GM12878 (cell line): Measurements from ENCODE around the gene OR8G5. TPM values are rescaled to one million over a fixed set of nuclear protein-coding genes. Genes with fewer than 3 reads are reported as not detected.

Experiments
- ATAC-seq: fragments of 200-7000 bp; cut with Tn5 transposase; 3 replicates; pipeline ENCODE4 v1.9.1; 2020; ENCODE audit warnings: mild to moderate bottlenecking, moderate library complexity
- BruUV-seq: library from RNA; stranded (reverse); fragments of 400-500 nt; replicated peaks from 2 replicates; lab custom pipeline; 2021; lab: Mats Ljungman, UMichigan
- CTCF ChIA-PET: fragments of 300-600 bp; sonication (Branson Sonifier 250); formaldehyde crosslinking; extraction: SDS; loops from one replicate; lab custom pipeline; 2021; ENCODE audit warnings: inconsistent platforms; lab: Yijun Ruan, JAX
- POLR2A ChIA-PET: fragments of 350-600 bp; formaldehyde crosslinking; extraction: SDS; loops from one replicate; lab custom pipeline; 2021; ENCODE audit warnings: inconsistent platforms; lab: Charles Lee
- RAD21 ChIA-PET: fragments of 300-600 bp; sonication (Branson Sonifier 250); formaldehyde crosslinking; loops from one replicate; lab custom pipeline; 2023; ENCODE audit warnings: antibody characterized with exemption; ENCODE audit not compliant: unreplicated experiment; lab: Charles Lee
- SMC1A ChIA-PET: fragments of 300-600 bp; sonication (Branson Sonifier 250); formaldehyde crosslinking; loops from one replicate; lab custom pipeline; 2023; ENCODE audit not compliant: unreplicated experiment, uncharacterized antibody; lab: Charles Lee
- DNase-seq: peaks from one replicate; pipeline ENCODE4 v3.0.0-alpha.2; 2011; ENCODE audit warnings: low read depth, low spot score
- FAIRE-seq: peaks from 3 replicates; lab custom pipeline; 2011; peaks lifted over from hg19 to GRCh38; lab: Jason Lieb, UNC
- H2AFZ ChIP-seq: 2 replicates; pipeline ENCODE4 v1.6.0; 2011; ENCODE audit warnings: low read depth, low read length, control low read depth; ENCODE audit not compliant: control insufficient read depth
- H3K27ac ChIP-seq: 2 replicates; pipeline ENCODE4 v1.5.1; 2011; ENCODE audit warnings: control low read depth; ENCODE audit not compliant: control insufficient read depth, insufficient read depth
- H3K27me3 ChIP-seq, 2 experiments: replicated peaks in 1 of 2; 2 replicates each; pipeline versions ENCODE4 v1.6.0 to v1.6.1; 2011; ENCODE audit warnings: low read length in 1 of 2; ENCODE audit not compliant: control insufficient read depth in 2 of 2, insufficient read depth in 2 of 2
- H3K36me3 ChIP-seq, 2 experiments: 2 replicates each; pipeline ENCODE4 v1.5.1; 2011; ENCODE audit warnings: low read length in 1 of 2; ENCODE audit not compliant: control insufficient read depth in 2 of 2, insufficient read depth in 2 of 2
- H3K4me1 ChIP-seq: 2 replicates; pipeline ENCODE4 v1.6.1; 2011; ENCODE audit warnings: mild to moderate bottlenecking, low read length, moderate library complexity, mixed read lengths; ENCODE audit not compliant: control insufficient read depth, insufficient read depth
- H3K4me2 ChIP-seq: 2 replicates; pipeline ENCODE4 v1.6.0; 2011; ENCODE audit warnings: control low read depth; ENCODE audit not compliant: control insufficient read depth, insufficient read depth
- H3K4me3 ChIP-seq: fragments of 200-600 bp; sonication (generic); 2 replicates; pipeline ENCODE4 v1.5.1; 2016
- H3K79me2 ChIP-seq: 2 replicates; pipeline ENCODE4 v1.6.0; 2011; ENCODE audit warnings: low read length; ENCODE audit not compliant: control insufficient read depth, insufficient read depth
- H3K9ac ChIP-seq: 2 replicates; pipeline ENCODE4 v1.8.0; 2011; ENCODE audit warnings: low read length, control low read depth, mixed read lengths; ENCODE audit not compliant: control insufficient read depth, insufficient read depth
- H3K9me3 ChIP-seq: replicated peaks from 3 replicates; pipeline ENCODE4 v1.5.1; 2011; ENCODE audit warnings: mild to moderate bottlenecking, low read length; ENCODE audit not compliant: control insufficient read depth, insufficient read depth
- H4K20me1 ChIP-seq: 2 replicates; pipeline ENCODE4 v1.6.0; 2011; ENCODE audit not compliant: control insufficient read depth, insufficient read depth
- BCLAF1 ChIP-seq: fragments of 450-650 bp; IDR thresholded peaks from 2 replicates; pipeline ENCODE4 v1.6.1; 2017; ENCODE audit warnings: antibody characterized with exemption, mild to moderate bottlenecking, moderate library complexity
- E2F4 ChIP-seq: IDR thresholded peaks from 2 replicates; pipeline ENCODE4 v1.6.1; 2012; ENCODE audit warnings: low read depth, low read length, improper control_type of control experiment
- EGR1 ChIP-seq, 2 experiments: IDR thresholded peaks; 1 replicate in 1 of 2; 2 replicates in 1 of 2; pipeline ENCODE4 v1.6.1; 2011 to 2012; ENCODE audit warnings: low read depth in 2 of 2, low read length in 2 of 2, borderline replicate concordance in 1 of 2, mild to moderate bottlenecking in 1 of 2, moderate library complexity in 1 of 2
- FOXK2 ChIP-seq: fragments of 450-650 bp; IDR thresholded peaks from 2 replicates; pipeline ENCODE4 v1.6.1; 2017; ENCODE audit warnings: mild to moderate bottlenecking, moderate library complexity
- PAX8 ChIP-seq: fragments of 450-650 bp; IDR thresholded peaks from 2 replicates; pipeline ENCODE4 v1.6.1; 2017; ENCODE audit warnings: mild to moderate bottlenecking, moderate library complexity
- PML ChIP-seq: IDR thresholded peaks from 2 replicates; pipeline ENCODE4 v1.6.1; 2012; ENCODE audit warnings: low read length, inconsistent platforms
- RB1 ChIP-seq: fragments of 450-650 bp; formaldehyde crosslinking; IDR thresholded peaks from 2 replicates; pipeline ENCODE4 v1.6.1; 2017; ENCODE audit warnings: mild to moderate bottlenecking, borderline replicate concordance
- ZNF207 ChIP-seq: fragments of 450-650 bp; IDR thresholded peaks from 2 replicates; pipeline ENCODE4 v1.6.1; 2014; ENCODE audit warnings: antibody characterized with exemption, mild to moderate bottlenecking, borderline replicate concordance
- WGBS: methylation state at CpG from one replicate; pipeline ENCODE4 v1.1.6; 2016; ENCODE audit warnings: low lambda C conversion rate; ENCODE audit not compliant: insufficient replicate concordance, insufficient coverage; ENCODE audit errors: missing lambda C conversion rate; 5-methylcytosine and 5-hydroxymethylcytosine counted together
- in situ Hi-C: fragments of 300-500 bp; cut with MboI; formaldehyde crosslinking; loops from 9 replicates; pipeline ENCODE4 v1.14.3; 2018; ENCODE audit warnings: mixed read lengths
- intact Hi-C: fragments of 100-400 bp; cut with micrococcal nuclease; formaldehyde crosslinking; loops from one replicate; pipeline ENCODE4 v1.14.2; 2022; ENCODE audit not compliant: unreplicated experiment
- polyA plus RNA-seq, 11 experiments: library from polyadenylated mRNA; depleted of rRNA in 4 of 11; unstranded in 6 of 11; stranded (reverse) in 5 of 11; fragments of >200 nt; fragmentation: Nextera tagmentation in 4 of 11; fragmentation: Illumina TruSeq in 1 of 11; extraction: Ambion mirVana in 4 of 11; extraction: Trizol in 1 of 11; gene quantifications; 1 replicate in 1 of 11; 2 replicates in 10 of 11; pipeline versions ENCODE4 v1.2.1 to v1.2.3, GENCODE V29; 2011 to 2016; ENCODE audit warnings: inconsistent platforms in 2 of 11, missing spikeins in 2 of 11, low read depth in 1 of 11
- total RNA-seq, 4 experiments: library from RNA; depleted of rRNA in 3 of 4; stranded (reverse); fragments of >200 nt in 3 of 4; fragmentation: Illumina TruSeq in 1 of 4; extraction: Trizol in 1 of 4; gene quantifications; 2 replicates each; pipeline versions ENCODE4 v1.2.1 to v1.2.3, GENCODE V29; 2013 to 2021
- TF ChIP-seq, protein P1 (sequence below): fragments of 450-650 bp; IDR thresholded peaks from 2 replicates; pipeline ENCODE4 v1.6.1; 2014; ENCODE audit warnings: mild to moderate bottlenecking
- TF ChIP-seq, protein P2 (sequence below): IDR thresholded peaks from 2 replicates; pipeline ENCODE4 v1.6.1; 2011; ENCODE audit warnings: mild to moderate bottlenecking, low read depth, low read length, moderate library complexity; ENCODE audit not compliant: insufficient replicate concordance
- TF ChIP-seq, protein P3 (sequence below), 3 experiments: IDR thresholded peaks in 2 of 3; conservative IDR thresholded peaks in 1 of 3; 2 replicates each; pipeline ENCODE4 v1.5.1; 2011; ENCODE audit warnings: low read depth in 3 of 3, low read length in 3 of 3, mild to moderate bottlenecking in 3 of 3, control low read depth in 2 of 3, moderate library complexity in 2 of 3, inconsistent platforms in 1 of 3, mixed read lengths in 1 of 3; ENCODE audit not compliant: control insufficient read depth in 2 of 3, insufficient read depth in 1 of 3; ENCODE audit errors: extremely low read depth in 1 of 3
- TF ChIP-seq, protein P4 (sequence below): fragments of 450-650 bp; IDR thresholded peaks from 2 replicates; pipeline ENCODE4 v1.6.1; 2018; ENCODE audit warnings: mild to moderate bottlenecking, low read depth, moderate library complexity; ENCODE audit not compliant: partially characterized antibody

OR8G5 gene
- total and polyA plus RNA-seq, 10 of the 15 experiments (the other 5 are each of a cell fraction or from before 2014, with no cell fraction given) = not detected

DNA sequence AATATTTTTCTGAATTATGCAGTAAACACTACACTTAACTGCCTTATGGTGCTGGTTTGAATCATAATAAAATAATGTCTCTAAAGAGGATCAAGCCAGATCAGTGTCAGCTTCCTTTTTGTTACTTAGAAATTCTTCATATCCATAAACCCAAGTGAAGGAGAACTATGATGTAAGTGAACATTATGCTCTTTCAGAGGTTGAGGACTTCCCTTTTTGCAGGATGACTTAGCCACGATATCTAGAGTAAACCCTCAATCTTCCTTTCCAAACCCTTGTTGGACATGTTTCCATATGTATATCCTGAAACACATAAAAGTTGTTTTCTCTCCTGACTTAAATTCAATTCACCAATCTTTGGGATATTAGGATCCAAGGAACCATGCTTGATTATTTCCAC lies 38.5 kb downstream of the OR8G5 start:
- POLR2A ChIA-PET = no interaction called here
- 7% methylated on average over 1 of the region's 1 CpG for WGBS
- Histone ChIP-seq H3K4me3 (no peak overlapping the region), H3K4me1 (no peaks in the 10 kb centered on the region), H3K27me3 (no peaks in the 10 kb centered on the region), H4K20me1 (no peaks in the 10 kb centered on the region), H3K79me2 (no peaks in the 10 kb centered on the region), H3K9me3 (no peaks in the 10 kb centered on the region), H3K9ac (no peak overlapping the region), H3K27ac (no peak overlapping the region), H3K36me3 (no peaks in the 10 kb centered on the region), H3K4me2 (no peak overlapping the region), H2AFZ (no peak overlapping the region)
- CTCF ChIA-PET = no interaction called here
- in situ Hi-C loops (no loop called here), intact Hi-C loops (no loop called here)
- TF ChIP-seq, protein P1, sequence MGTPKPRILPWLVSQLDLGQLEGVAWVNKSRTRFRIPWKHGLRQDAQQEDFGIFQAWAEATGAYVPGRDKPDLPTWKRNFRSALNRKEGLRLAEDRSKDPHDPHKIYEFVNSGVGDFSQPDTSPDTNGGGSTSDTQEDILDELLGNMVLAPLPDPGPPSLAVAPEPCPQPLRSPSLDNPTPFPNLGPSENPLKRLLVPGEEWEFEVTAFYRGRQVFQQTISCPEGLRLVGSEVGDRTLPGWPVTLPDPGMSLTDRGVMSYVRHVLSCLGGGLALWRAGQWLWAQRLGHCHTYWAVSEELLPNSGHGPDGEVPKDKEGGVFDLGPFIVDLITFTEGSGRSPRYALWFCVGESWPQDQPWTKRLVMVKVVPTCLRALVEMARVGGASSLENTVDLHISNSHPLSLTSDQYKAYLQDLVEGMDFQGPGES = no peak
- no peak for TF ChIP-seq BCLAF1
- TF ChIP-seq EGR1 (IDR thresholded peaks at IDR 0.05; ENCODE audit: borderline replicate concordance in 1 of 2, low read depth in 2 of 2, low read length in 2 of 2) = no peak
- TF ChIP-seq FOXK2 = no peak
- TF ChIP-seq E2F4 = no peak
- TF ChIP-seq, protein P2, sequence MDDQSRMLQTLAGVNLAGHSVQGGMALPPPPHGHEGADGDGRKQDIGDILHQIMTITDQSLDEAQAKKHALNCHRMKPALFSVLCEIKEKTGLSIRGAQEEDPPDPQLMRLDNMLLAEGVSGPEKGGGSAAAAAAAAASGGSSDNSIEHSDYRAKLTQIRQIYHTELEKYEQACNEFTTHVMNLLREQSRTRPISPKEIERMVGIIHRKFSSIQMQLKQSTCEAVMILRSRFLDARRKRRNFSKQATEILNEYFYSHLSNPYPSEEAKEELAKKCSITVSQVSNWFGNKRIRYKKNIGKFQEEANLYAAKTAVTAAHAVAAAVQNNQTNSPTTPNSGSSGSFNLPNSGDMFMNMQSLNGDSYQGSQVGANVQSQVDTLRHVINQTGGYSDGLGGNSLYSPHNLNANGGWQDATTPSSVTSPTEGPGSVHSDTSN = no peak
- no peak for TF ChIP-seq ZNF207
- TF ChIP-seq PML = no peak
- TF ChIP-seq RB1 = no peak
- no peak for TF ChIP-seq PAX8
- TF ChIP-seq, protein P3, sequence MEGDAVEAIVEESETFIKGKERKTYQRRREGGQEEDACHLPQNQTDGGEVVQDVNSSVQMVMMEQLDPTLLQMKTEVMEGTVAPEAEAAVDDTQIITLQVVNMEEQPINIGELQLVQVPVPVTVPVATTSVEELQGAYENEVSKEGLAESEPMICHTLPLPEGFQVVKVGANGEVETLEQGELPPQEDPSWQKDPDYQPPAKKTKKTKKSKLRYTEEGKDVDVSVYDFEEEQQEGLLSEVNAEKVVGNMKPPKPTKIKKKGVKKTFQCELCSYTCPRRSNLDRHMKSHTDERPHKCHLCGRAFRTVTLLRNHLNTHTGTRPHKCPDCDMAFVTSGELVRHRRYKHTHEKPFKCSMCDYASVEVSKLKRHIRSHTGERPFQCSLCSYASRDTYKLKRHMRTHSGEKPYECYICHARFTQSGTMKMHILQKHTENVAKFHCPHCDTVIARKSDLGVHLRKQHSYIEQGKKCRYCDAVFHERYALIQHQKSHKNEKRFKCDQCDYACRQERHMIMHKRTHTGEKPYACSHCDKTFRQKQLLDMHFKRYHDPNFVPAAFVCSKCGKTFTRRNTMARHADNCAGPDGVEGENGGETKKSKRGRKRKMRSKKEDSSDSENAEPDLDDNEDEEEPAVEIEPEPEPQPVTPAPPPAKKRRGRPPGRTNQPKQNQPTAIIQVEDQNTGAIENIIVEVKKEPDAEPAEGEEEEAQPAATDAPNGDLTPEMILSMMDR (IDR thresholded peaks at IDR 0.05 in 2 of 3, conservative IDR thresholded peaks at IDR 0.05 in 1 of 3; ENCODE audit: control insufficient read depth in 2 of 3, extremely low read depth in 1 of 3, insufficient read depth in 1 of 3, low read depth in 3 of 3, low read length in 3 of 3) = no peak
- TF ChIP-seq, protein P4, sequence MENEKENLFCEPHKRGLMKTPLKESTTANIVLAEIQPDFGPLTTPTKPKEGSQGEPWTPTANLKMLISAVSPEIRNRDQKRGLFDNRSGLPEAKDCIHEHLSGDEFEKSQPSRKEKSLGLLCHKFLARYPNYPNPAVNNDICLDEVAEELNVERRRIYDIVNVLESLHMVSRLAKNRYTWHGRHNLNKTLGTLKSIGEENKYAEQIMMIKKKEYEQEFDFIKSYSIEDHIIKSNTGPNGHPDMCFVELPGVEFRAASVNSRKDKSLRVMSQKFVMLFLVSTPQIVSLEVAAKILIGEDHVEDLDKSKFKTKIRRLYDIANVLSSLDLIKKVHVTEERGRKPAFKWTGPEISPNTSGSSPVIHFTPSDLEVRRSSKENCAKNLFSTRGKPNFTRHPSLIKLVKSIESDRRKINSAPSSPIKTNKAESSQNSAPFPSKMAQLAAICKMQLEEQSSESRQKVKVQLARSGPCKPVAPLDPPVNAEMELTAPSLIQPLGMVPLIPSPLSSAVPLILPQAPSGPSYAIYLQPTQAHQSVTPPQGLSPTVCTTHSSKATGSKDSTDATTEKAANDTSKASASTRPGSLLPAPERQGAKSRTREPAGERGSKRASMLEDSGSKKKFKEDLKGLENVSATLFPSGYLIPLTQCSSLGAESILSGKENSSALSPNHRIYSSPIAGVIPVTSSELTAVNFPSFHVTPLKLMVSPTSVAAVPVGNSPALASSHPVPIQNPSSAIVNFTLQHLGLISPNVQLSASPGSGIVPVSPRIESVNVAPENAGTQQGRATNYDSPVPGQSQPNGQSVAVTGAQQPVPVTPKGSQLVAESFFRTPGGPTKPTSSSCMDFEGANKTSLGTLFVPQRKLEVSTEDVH = no peak
- no peak for FAIRE-seq
- RAD21 ChIA-PET = no interaction called here
- DNase-seq = no peak
- no peak for ATAC-seq
- BruUV-seq = no TSS peak
- SMC1A ChIA-PET = no interaction called here
